Mucosa of descending colon (tissue), 3 donors: Measurements from ENCODE around the gene GPD1L. TPM values are rescaled to one million over a fixed set of nuclear protein-coding genes. Genes with fewer than 3 reads are reported as not detected.

Source experiments
- ATAC-seq: fragments of 200-7000 bp; cut with Tn5 transposase; one replicate; pipeline ENCODE4 v1.9.1; 2020; ENCODE audit warnings: mild to moderate bottlenecking, moderate library complexity
- DNase-seq, 3 donors: peaks; one replicate each; pipeline ENCODE4 v3.0.0-alpha.2; 2020
- H3K36me3 ChIP-seq: fragments of 200-600 bp; one replicate; pipeline ENCODE4 v1.8.0; 2021; ENCODE audit warnings: low read depth, mild to moderate bottlenecking
- H3K4me1 ChIP-seq: fragments of 200-600 bp; one replicate; pipeline ENCODE4 v1.8.0; 2021; ENCODE audit warnings: low read depth, mild to moderate bottlenecking
- H3K4me3 ChIP-seq: fragments of 200-600 bp; one replicate; pipeline ENCODE4 v1.8.0; 2021; ENCODE audit warnings: mild to moderate bottlenecking
- H3K9me3 ChIP-seq: fragments of 200-600 bp; one replicate; pipeline ENCODE4 v1.8.0; 2021; ENCODE audit warnings: mild to moderate bottlenecking
- intact Hi-C, 2 donors: fragments of 100-400 bp; cut with DNase I in 1 of 2; cut with micrococcal nuclease in 1 of 2; formaldehyde crosslinking; loops; one replicate each; pipeline versions ENCODE4 v1.11.0 to v1.11.1; 2022; cut with DNase I, micrococcal nuclease
- total RNA-seq, 3 donors: library from RNA; stranded (reverse); fragmentation: NEBNext Ultra II Directional in 2 of 3; extraction: Animal tissue kit (Norgen Biotek cat#: 25700) in 2 of 3; gene quantifications; one replicate each; pipeline versions ENCODE4 v1.2.1 to v1.2.4, GENCODE V29; 2021 to 2023
- TF ChIP-seq, protein P1 (sequence below): fragments of 200-600 bp; IDR thresholded peaks from one replicate; pipeline ENCODE4 v1.8.0; 2022; ENCODE audit warnings: antibody characterized with exemption, mild to moderate bottlenecking
- donor health status: DM: no; HTN: no; CAD: no; lungs with moderate emphysema.
- donor health status: DM: no; HTN: no; CAD: no.
- donor health status: DM: no; HTN: yes; CAD: no.

GPD1L gene
- total RNA-seq, 3 donors from 2014 or later, result 57.6 to 122 (median 72.1) TPM

DNA sequence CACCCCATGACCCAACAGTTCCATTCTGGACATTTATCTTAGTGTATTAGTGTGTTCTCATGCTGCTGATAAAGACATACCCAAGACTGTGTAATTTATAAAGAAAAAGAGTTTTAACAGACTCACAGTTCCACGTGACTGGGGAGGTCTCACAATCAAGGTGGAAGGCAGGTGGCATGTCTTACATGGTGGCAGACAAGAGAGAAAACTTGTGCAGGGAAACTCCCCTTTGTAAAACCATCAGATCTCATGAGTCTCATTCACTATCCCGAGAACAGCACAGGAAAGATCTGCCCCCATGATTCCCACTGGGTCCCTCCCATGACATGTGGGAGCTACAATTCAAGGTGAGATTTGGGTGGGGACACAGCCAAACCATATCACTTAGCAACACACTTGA, 21.6 kb upstream of the GPD1L start:
- ATAC-seq, result no peak
- intact Hi-C loops, result no loop called here

GRCh38 chr3:32086464-32086863, 20.0 kb upstream of the GPD1L start:
- DNase-seq (no peak), ATAC-seq (no peak)
- H3K4me3 ChIP-seq, result no peak overlapping the region
- TF ChIP-seq, protein P1, sequence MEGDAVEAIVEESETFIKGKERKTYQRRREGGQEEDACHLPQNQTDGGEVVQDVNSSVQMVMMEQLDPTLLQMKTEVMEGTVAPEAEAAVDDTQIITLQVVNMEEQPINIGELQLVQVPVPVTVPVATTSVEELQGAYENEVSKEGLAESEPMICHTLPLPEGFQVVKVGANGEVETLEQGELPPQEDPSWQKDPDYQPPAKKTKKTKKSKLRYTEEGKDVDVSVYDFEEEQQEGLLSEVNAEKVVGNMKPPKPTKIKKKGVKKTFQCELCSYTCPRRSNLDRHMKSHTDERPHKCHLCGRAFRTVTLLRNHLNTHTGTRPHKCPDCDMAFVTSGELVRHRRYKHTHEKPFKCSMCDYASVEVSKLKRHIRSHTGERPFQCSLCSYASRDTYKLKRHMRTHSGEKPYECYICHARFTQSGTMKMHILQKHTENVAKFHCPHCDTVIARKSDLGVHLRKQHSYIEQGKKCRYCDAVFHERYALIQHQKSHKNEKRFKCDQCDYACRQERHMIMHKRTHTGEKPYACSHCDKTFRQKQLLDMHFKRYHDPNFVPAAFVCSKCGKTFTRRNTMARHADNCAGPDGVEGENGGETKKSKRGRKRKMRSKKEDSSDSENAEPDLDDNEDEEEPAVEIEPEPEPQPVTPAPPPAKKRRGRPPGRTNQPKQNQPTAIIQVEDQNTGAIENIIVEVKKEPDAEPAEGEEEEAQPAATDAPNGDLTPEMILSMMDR, result no peak
- no peaks in the 10 kb centered on the region for H3K36me3 ChIP-seq
- peaks cover 4% of the 10 kb centered on the region for H3K9me3 ChIP-seq
- H3K4me1 ChIP-seq, result peaks cover 2% of the 10 kb centered on the region
- intact Hi-C loops, result no loop called here

More for the DNA sequence above, 21.6 kb upstream of the GPD1L start:
- Histone ChIP-seq H3K9me3 (peaks cover 4% of the 10 kb centered on the region), H3K4me3 (no peak overlapping the region), H3K4me1 (peaks cover 2% of the 10 kb centered on the region), H3K36me3 (no peaks in the 10 kb centered on the region)
- no peak for DNase-seq
- TF ChIP-seq, protein P1, result no peak

- ATAC-seq, result no peak
- no peak for DNase-seq
- intact Hi-C loops, result no loop called here
Observed at GRCh38 chr3:32089476-32089875, 16.9 kb upstream of the GPD1L start.

DNA sequence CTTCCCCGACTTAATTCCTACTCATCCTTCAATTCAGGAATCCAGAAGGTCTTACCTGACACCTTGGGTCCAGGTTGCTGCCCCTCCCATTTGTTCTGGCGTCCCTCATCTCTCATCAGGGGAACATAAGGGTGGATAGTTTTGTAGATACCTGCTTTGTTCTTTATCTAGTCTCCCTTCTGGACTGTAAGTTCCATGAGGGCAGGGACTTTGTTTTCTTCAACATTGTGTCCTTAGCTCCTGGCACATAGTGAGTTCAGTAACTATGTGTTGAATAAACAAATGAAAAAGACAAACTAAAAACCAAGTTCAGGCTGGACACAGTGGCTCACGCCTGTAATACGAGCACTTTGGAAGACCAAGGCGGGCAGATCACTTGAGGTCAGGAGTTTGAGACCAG, 13.2 kb upstream of the GPD1L start:
- H3K4me3 ChIP-seq, result no peak overlapping the region
- TF ChIP-seq, protein P1, result no peak
- no peak for ATAC-seq
- H3K36me3 ChIP-seq, result no peaks in the 10 kb centered on the region
- DNase-seq, result no peak
- intact Hi-C loops, result no loop called here
- no peaks in the 10 kb centered on the region for H3K9me3 ChIP-seq
- no peaks in the 10 kb centered on the region for H3K4me1 ChIP-seq

More at GRCh38 chr3:32089476-32089875, 16.9 kb upstream of the GPD1L start:
- H3K9me3 ChIP-seq, result peaks cover 4% of the 10 kb centered on the region
- TF ChIP-seq, protein P1, result no peak
- H3K4me1 ChIP-seq, result no peaks in the 10 kb centered on the region
- no peak overlapping the region for H3K4me3 ChIP-seq
- H3K36me3 ChIP-seq, result no peaks in the 10 kb centered on the region

GRCh38 chr3:32095431-32095830, 11.0 kb upstream of the GPD1L start:
- Histone ChIP-seq H3K9me3 (no peaks in the 10 kb centered on the region), H3K4me3 (no peak overlapping the region), H3K4me1 (no peaks in the 10 kb centered on the region), H3K36me3 (no peaks in the 10 kb centered on the region)
- TF ChIP-seq, protein P1, result no peak
- intact Hi-C loops, result no loop called here
- DNase-seq (no peak), ATAC-seq (peak; percentile 26)

DNA sequence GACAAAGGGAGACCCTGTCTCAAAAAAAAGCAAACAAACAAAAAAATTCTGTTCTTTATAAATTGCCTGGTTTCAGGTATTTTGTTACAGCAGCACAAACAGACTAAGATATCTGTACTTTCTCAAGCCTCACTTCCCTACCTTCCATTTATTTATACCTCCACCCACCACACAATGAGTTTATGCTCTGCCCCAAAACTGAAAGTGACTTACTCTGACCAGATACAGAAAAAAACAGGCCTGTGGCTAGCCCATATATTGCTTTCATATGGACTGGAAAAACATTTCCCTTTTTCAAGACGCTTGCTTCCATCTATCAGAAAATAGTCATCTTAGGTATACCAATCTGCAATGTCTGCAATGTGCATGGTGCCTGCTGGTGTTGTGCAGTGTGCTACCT, 8.7 kb upstream of the GPD1L start:
- Histone ChIP-seq H3K4me1 (no peaks in the 10 kb centered on the region), H3K4me3 (no peak overlapping the region), H3K36me3 (no peaks in the 10 kb centered on the region), H3K9me3 (peaks cover 16% of the 10 kb centered on the region)
- TF ChIP-seq, protein P1, result no peak
- intact Hi-C loops, result no loop called here
- ATAC-seq (no peak), DNase-seq (no peak)
